Measurements from ENCODE around the gene RIMBP2. TPM values are rescaled to one million over a fixed set of nuclear protein-coding genes. Genes with fewer than 3 reads are reported as not detected.

Gene RIMBP2
- polyA plus RNA-seq, 1 donor (not counting 4 experiments of a cell fraction or from before 2014, with no cell fraction given) = 0.16 TPM

GRCh38 chr12:130762319-130762675, 46.2 kb upstream of the RIMBP2 start:
- Histone ChIP-seq H3K9me3 (ENCODE audit: control insufficient read depth, low read depth, low read length) (peaks cover 17% of the 10 kb centered on the region), H3K9ac (ENCODE audit: control insufficient read depth, extremely low read depth, insufficient read depth, low read length) (no peak overlapping the region), H3K36me3 (ENCODE audit: control insufficient read depth in 2 of 2, extremely low read depth in 1 of 2, insufficient read depth in 2 of 2, low read length in 2 of 2) (no peaks in the 10 kb centered on the region), H3K4me1 (ENCODE audit: control insufficient read depth, extremely low read depth, insufficient read depth, low read length) (peaks cover 2% of the 10 kb centered on the region), H3K79me2 (ENCODE audit: control insufficient read depth, insufficient read depth, low read length) (no peaks in the 10 kb centered on the region), H3K9me1 (ENCODE audit: control insufficient read depth, extremely low read depth, insufficient read depth, low read length) (no peaks in the 10 kb centered on the region), H3K27ac (ENCODE audit: control insufficient read depth, insufficient read depth, low read length) (no peak overlapping the region), H2AFZ (ENCODE audit: control insufficient read depth, low read length) (no peak overlapping the region), H3K4me3 (ENCODE audit: control insufficient read depth in 2 of 3, extremely low read depth in 1 of 3, insufficient read depth in 2 of 3, low read depth in 1 of 3, low read length in 3 of 3) (no peak overlapping the region), H3K27me3 (ENCODE audit: control insufficient read depth, extremely low read depth, insufficient read depth, low read length) (peaks cover 3% of the 10 kb centered on the region), H3K4me2 (ENCODE audit: control insufficient read depth, extremely low read depth, insufficient read depth, low read depth, low read length) (no peak overlapping the region), H4K20me1 (ENCODE audit: control insufficient read depth, extremely low read depth, insufficient read depth, low read length) (no peaks in the 10 kb centered on the region)
- dilution Hi-C loops (cut with MboI; ENCODE audit: extremely low pct_ligation_motif_present, low sequenced_read_pairs) = no loop called here
- no peak for DNase-seq (ENCODE audit: low read depth, low spot score)
- no peak for FAIRE-seq
- TF ChIP-seq CTCF (optimal IDR thresholded peaks at IDR 0.05 in 1 of 3, IDR thresholded peaks at IDR 0.05 in 1 of 3, conservative IDR thresholded peaks at IDR 0.05 in 1 of 3; ENCODE audit: extremely low read depth in 1 of 3, insufficient read depth in 2 of 3, low read length in 3 of 3) = no peak
- no peak for TF ChIP-seq EZH2 (IDR thresholded peaks at IDR 0.05; ENCODE audit: low read length)

GRCh38 chr12:130761537-130762318, 45.6 kb upstream of the RIMBP2 start:
- no peak overlapping the region for H3K27ac ChIP-seq (ENCODE audit: control insufficient read depth, insufficient read depth, low read length)
- peaks cover 2% of the 10 kb centered on the region for H3K4me1 ChIP-seq (ENCODE audit: control insufficient read depth, extremely low read depth, insufficient read depth, low read length)
- H3K27me3 ChIP-seq (ENCODE audit: control insufficient read depth, extremely low read depth, insufficient read depth, low read length) = peaks cover 3% of the 10 kb centered on the region
- H3K79me2 ChIP-seq (ENCODE audit: control insufficient read depth, insufficient read depth, low read length) = no peaks in the 10 kb centered on the region
- peak overlapping the region; percentile 25 for H3K4me2 ChIP-seq (ENCODE audit: control insufficient read depth, extremely low read depth, insufficient read depth, low read depth, low read length)
- FAIRE-seq = no peak
- DNase-seq (ENCODE audit: low read depth, low spot score) = no peak
- H3K9me1 ChIP-seq (ENCODE audit: control insufficient read depth, extremely low read depth, insufficient read depth, low read length) = no peaks in the 10 kb centered on the region
- no peaks in the 10 kb centered on the region for H3K36me3 ChIP-seq (ENCODE audit: control insufficient read depth in 2 of 2, extremely low read depth in 1 of 2, insufficient read depth in 2 of 2, low read length in 2 of 2)
- no peaks in the 10 kb centered on the region for H4K20me1 ChIP-seq (ENCODE audit: control insufficient read depth, extremely low read depth, insufficient read depth, low read length)
- H3K4me3 ChIP-seq (ENCODE audit: control insufficient read depth in 2 of 3, extremely low read depth in 1 of 3, insufficient read depth in 2 of 3, low read depth in 1 of 3, low read length in 3 of 3) = no peak overlapping the region
- H3K9ac ChIP-seq (ENCODE audit: control insufficient read depth, extremely low read depth, insufficient read depth, low read length) = no peak overlapping the region
- peaks cover 17% of the 10 kb centered on the region for H3K9me3 ChIP-seq (ENCODE audit: control insufficient read depth, low read depth, low read length)
- peak; percentile 75 to 93 (median 84) for TF ChIP-seq CTCF (optimal IDR thresholded peaks at IDR 0.05 in 1 of 3, IDR thresholded peaks at IDR 0.05 in 1 of 3, conservative IDR thresholded peaks at IDR 0.05 in 1 of 3; ENCODE audit: extremely low read depth in 1 of 3, insufficient read depth in 2 of 3, low read length in 3 of 3)
- TF ChIP-seq EZH2 (IDR thresholded peaks at IDR 0.05; ENCODE audit: low read length) = no peak
- dilution Hi-C loops (cut with MboI; ENCODE audit: extremely low pct_ligation_motif_present, low sequenced_read_pairs) = no loop called here
- no peak overlapping the region for H2AFZ ChIP-seq (ENCODE audit: control insufficient read depth, low read length)
